B cell (primary cell): Measurements from ENCODE around the gene MX1. TPM values are rescaled to one million over a fixed set of nuclear protein-coding genes. Genes with fewer than 3 reads are reported as not detected.

Experiments used
- ATAC-seq: fragments of 200-7000 bp; cut with Tn5 transposase; one replicate; pipeline ENCODE4 v1.10.0; 2021; ENCODE audit warnings: low read depth, mild to moderate bottlenecking, moderate number of reproducible peaks, moderate library complexity
- CTCF ChIA-PET: fragments of 350-600 bp; sonication (Branson Sonifier 250); formaldehyde crosslinking; loops from one replicate; lab custom pipeline; 2021; ENCODE audit warnings: antibody characterized with exemption, inconsistent platforms; lab: Charles Lee
- POLR2A ChIA-PET: fragments of 350-600 bp; sonication (Branson Sonifier 250); formaldehyde crosslinking; loops from one replicate; lab custom pipeline; 2021; ENCODE audit warnings: antibody characterized with exemption; lab: Charles Lee
- DNase-seq: peaks from one replicate; pipeline ENCODE4 v3.0.0; 2013
- H2AFZ ChIP-seq: 2 replicates; pipeline ENCODE4 v1.6.1; 2012; ENCODE audit warnings: mild to moderate bottlenecking, low read depth, low read length; ENCODE audit not compliant: insufficient read depth, poor library complexity, severe bottlenecking
- H3K27ac ChIP-seq, 2 donors: 1 replicate in 1 of 2; 2 replicates in 1 of 2; pipeline ENCODE4 v1.5.1; 2012 to 2013; ENCODE audit warnings: low read length in 2 of 2, mild to moderate bottlenecking in 2 of 2, moderate library complexity in 1 of 2
- H3K27me3 ChIP-seq, 4 experiments: fragments of 200-600 bp in 1 of 4; sonication (generic) in 1 of 4; replicated peaks in 1 of 4; 1 replicate in 2 of 4; 2 replicates in 2 of 4; pipeline versions ENCODE4 v1.6.1 to v1.7.0; 2013 to 2016; ENCODE audit warnings: low read length in 3 of 4, mild to moderate bottlenecking in 2 of 4, mixed read lengths in 1 of 4, moderate library complexity in 1 of 4; ENCODE audit not compliant: insufficient read depth in 4 of 4, control insufficient read depth in 3 of 4; ENCODE audit errors: control extremely low read depth in 1 of 4
- H3K36me3 ChIP-seq, 2 experiments: replicated peaks in 1 of 2; 1 replicate in 1 of 2; 2 replicates in 1 of 2; pipeline versions ENCODE4 v1.6.1 to v1.7.1; 2013; ENCODE audit warnings: low read length in 1 of 2; ENCODE audit not compliant: insufficient read depth in 2 of 2, control insufficient read depth in 1 of 2; ENCODE audit errors: control extremely low read depth in 1 of 2, extremely low read depth in 1 of 2
- H3K4me1 ChIP-seq, 2 donors: fragments of 200-600 bp in 1 of 2; sonication (generic) in 1 of 2; 1 replicate in 1 of 2; 2 replicates in 1 of 2; pipeline versions ENCODE4 v1.5.1 to v1.6.1; 2013 to 2017; ENCODE audit warnings: low read length in 2 of 2; ENCODE audit not compliant: control insufficient read depth in 2 of 2, insufficient read depth in 2 of 2
- H3K4me2 ChIP-seq: replicated peaks from 2 replicates; pipeline ENCODE3; 2012; ENCODE audit warnings: mild to moderate bottlenecking, low read depth, low read length; ENCODE audit not compliant: poor library complexity, severe bottlenecking
- H3K4me3 ChIP-seq, 5 experiments: fragments of 200-600 bp in 1 of 5; sonication (generic) in 1 of 5; 1 replicate in 3 of 5; 2 replicates in 2 of 5; pipeline versions ENCODE4 v1.5.1 to v1.7.0; 2011 to 2016; ENCODE audit warnings: low read length in 4 of 5, mild to moderate bottlenecking in 4 of 5, low read depth in 2 of 5, control low read depth in 1 of 5, moderate library complexity in 1 of 5; ENCODE audit not compliant: insufficient read depth in 1 of 5; ENCODE audit errors: control extremely low read depth in 1 of 5, extremely low read depth in 1 of 5
- H3K79me2 ChIP-seq: fragments of 200-600 bp; sonication (generic); one replicate; pipeline ENCODE4 v1.6.0; 2016; ENCODE audit warnings: low read length; ENCODE audit not compliant: control insufficient read depth, insufficient read depth
- H3K9ac ChIP-seq: fragments of 200-600 bp; sonication (generic); 2 replicates; pipeline ENCODE4 v1.6.1; 2017; ENCODE audit warnings: mild to moderate bottlenecking, low read length, moderate library complexity
- H3K9me3 ChIP-seq, 3 donors: one replicate each; pipeline versions ENCODE4 v1.6.1 to v1.7.1; 2013; ENCODE audit warnings: low read length in 2 of 3; ENCODE audit not compliant: control insufficient read depth in 2 of 3, insufficient read depth in 1 of 3; ENCODE audit errors: control extremely low read depth in 1 of 3
- H4K20me1 ChIP-seq: 2 replicates; pipeline ENCODE4 v1.6.0; 2012; ENCODE audit warnings: mild to moderate bottlenecking, low read length; ENCODE audit not compliant: insufficient read depth, control insufficient read depth, poor library complexity, severe bottlenecking
- H3K27ac Mint-ChIP-seq: one replicate; pipeline ENCODE4 v1.8.0; 2021; ENCODE audit warnings: mixed read lengths
- H3K27me3 Mint-ChIP-seq: one replicate; pipeline ENCODE4 v1.8.0; 2021; ENCODE audit warnings: mixed read lengths
- H3K4me1 Mint-ChIP-seq: one replicate; pipeline ENCODE4 v1.8.0; 2021; ENCODE audit warnings: mixed read lengths
- H3K4me3 Mint-ChIP-seq: one replicate; pipeline ENCODE4 v1.8.0; 2021; ENCODE audit warnings: mixed read lengths
- H3K9me3 Mint-ChIP-seq: one replicate; pipeline ENCODE4 v1.8.0; 2022; ENCODE audit warnings: mixed read lengths; ENCODE audit not compliant: insufficient read depth
- CTCF ChIP-seq: fragments of 200-600 bp; IDR thresholded peaks from one replicate; pipeline ENCODE4 v1.8.0; 2022; ENCODE audit warnings: antibody characterized with exemption, mild to moderate bottlenecking
- EZH2 ChIP-seq: IDR thresholded peaks from 2 replicates; pipeline ENCODE4 v1.6.1; 2012; ENCODE audit warnings: borderline replicate concordance, low read depth, mild to moderate bottlenecking, moderate library complexity, low read length; ENCODE audit not compliant: insufficient read depth, poor library complexity, severe bottlenecking
- WGBS: methylation state at CpG from one replicate; pipeline ENCODE4 v1.1.5; 2013; ENCODE audit warnings: missing lambda C conversion rate; ENCODE audit not compliant: insufficient coverage; 5-methylcytosine and 5-hydroxymethylcytosine counted together
- intact Hi-C: fragments of 100-400 bp; cut with micrococcal nuclease; formaldehyde crosslinking; loops from one replicate; pipeline ENCODE4 v1.10.0; 2022
- polyA plus RNA-seq: library from polyadenylated mRNA; depleted of rRNA; stranded (reverse); fragments of >200 nt; gene quantifications from 2 replicates; pipeline ENCODE4 v1.2.3, GENCODE V29; 2012
- total RNA-seq, 2 donors: library from RNA; stranded (reverse); fragments of 120-200 nt in 1 of 2; gene quantifications; 1 replicate in 1 of 2; 2 replicates in 1 of 2; pipeline versions ENCODE4 v1.2.3 to v1.2.4, GENCODE V29; 2013 to 2022

The MX1 gene
- total and polyA plus RNA-seq, 2 donors (not counting 1 experiment from before 2014, with no cell fraction given), result 57.6 to 62.9 TPM

- H3K4me3 ChIP-seq, result no peak overlapping the region
- Mint-ChIP-seq H3K4me1 (no peaks in the 10 kb centered on the region), H3K9me3 (no peaks in the 10 kb centered on the region), H3K27me3 (no peaks in the 10 kb centered on the region), H3K4me3 (no peak overlapping the region), H3K27ac (no peak overlapping the region)
- H4K20me1 ChIP-seq, result no peaks in the 10 kb centered on the region
- WGBS, result 100% methylated on average over 11 of the region's 14 CpGs
- no peak overlapping the region for H3K9ac ChIP-seq
- H3K4me2 ChIP-seq, result no peak overlapping the region
- H3K27me3 ChIP-seq, result no peaks in the 10 kb centered on the region
- H3K79me2 ChIP-seq, result no peaks in the 10 kb centered on the region
- TF ChIP-seq CTCF (no peak), EZH2 (no peak)
- DNase-seq (no peak), ATAC-seq (no peak)
- H2AFZ ChIP-seq, result no peak overlapping the region
- no peak overlapping the region for H3K27ac ChIP-seq
- H3K9me3 ChIP-seq, result no peaks in the 10 kb centered on the region
- H3K36me3 ChIP-seq, result peaks cover 1 to 96% of the 10 kb centered on the region in 2 experiments
- intact Hi-C loops, result no loop called here
- ChIA-PET POLR2A (no interaction called here), CTCF (no interaction called here)
- H3K4me1 ChIP-seq, result no peaks in the 10 kb centered on the region
These were observed 15.5 kb downstream of the MX1 start for GRCh38 chr21:41441546-41441945.

GRCh38 chr21:41442481-41443186 lies 16.6 kb downstream of the MX1 start:
- CTCF ChIA-PET, result interaction anchor here (2.9 kb wide), 1 partner anchor 159 kb away, joined by 8 read pairs; no protein-coding TSS in a partner anchor
- H3K36me3 ChIP-seq, result peaks cover 1 to 96% of the 10 kb centered on the region in 2 experiments
- TF ChIP-seq EZH2 (no peak), CTCF (no peak)
- no peaks in the 10 kb centered on the region for H4K20me1 ChIP-seq
- H2AFZ ChIP-seq, result no peak overlapping the region
- no peaks in the 10 kb centered on the region for H3K27me3 Mint-ChIP-seq
- no peak overlapping the region for H3K27ac Mint-ChIP-seq
- H3K27me3 ChIP-seq, result no peaks in the 10 kb centered on the region
- H3K4me3 Mint-ChIP-seq, result no peak overlapping the region
- no peak overlapping the region for H3K4me3 ChIP-seq
- H3K9me3 Mint-ChIP-seq, result no peaks in the 10 kb centered on the region
- H3K79me2 ChIP-seq, result no peaks in the 10 kb centered on the region
- POLR2A ChIA-PET, result no interaction called here
- no peak overlapping the region for H3K27ac ChIP-seq
- H3K9me3 ChIP-seq, result no peaks in the 10 kb centered on the region
- no peaks in the 10 kb centered on the region for H3K4me1 ChIP-seq
- no peak overlapping the region for H3K9ac ChIP-seq
- DNase-seq (no peak), ATAC-seq (no peak)
- no peaks in the 10 kb centered on the region for H3K4me1 Mint-ChIP-seq
- H3K4me2 ChIP-seq, result no peak overlapping the region
- intact Hi-C loops, result no loop called here
- 95% methylated on average over 2 of the region's 2 CpGs for WGBS
